CD4-positive, alpha-beta memory T cell (primary cell): Measurements from ENCODE around the gene NID2. TPM values are rescaled to one million over a fixed set of nuclear protein-coding genes. Genes with fewer than 3 reads are reported as not detected.

ENCODE experiments used
- CTCF ChIA-PET: fragments of 350-600 bp; sonication (Branson Sonifier 250); formaldehyde crosslinking; loops from one replicate; lab custom pipeline; 2021; ENCODE audit warnings: inconsistent platforms; ENCODE audit not compliant: partially characterized antibody; lab: Charles Lee
- POLR2A ChIA-PET: fragments of 350-600 bp; sonication (Branson Sonifier 250); formaldehyde crosslinking; loops from one replicate; lab custom pipeline; 2021; ENCODE audit not compliant: partially characterized antibody; lab: Charles Lee
- DNase-seq, 5 donors: peaks; one replicate each; pipeline versions ENCODE4 v3.0.0 to v3.0.0-alpha.2; 2020 to 2022; ENCODE audit warnings: mixed read lengths in 1 of 5
- H3K27ac ChIP-seq: one replicate; pipeline ENCODE4 v1.7.0; 2013; ENCODE audit warnings: low read depth, low read length
- H3K27me3 ChIP-seq: 2 replicates; pipeline ENCODE4 v1.7.0; 2013; ENCODE audit warnings: mild to moderate bottlenecking, low read length, moderate library complexity; ENCODE audit not compliant: insufficient read depth
- H3K36me3 ChIP-seq: 2 replicates; pipeline ENCODE4 v1.7.0; 2013; ENCODE audit warnings: mild to moderate bottlenecking, low read length, moderate library complexity; ENCODE audit not compliant: insufficient read depth
- H3K4me1 ChIP-seq: 2 replicates; pipeline ENCODE4 v1.7.0; 2013; ENCODE audit warnings: mild to moderate bottlenecking, low read length, moderate library complexity; ENCODE audit not compliant: insufficient read depth
- H3K4me3 ChIP-seq, 2 donors: one replicate each; pipeline ENCODE4 v1.7.0; 2013; ENCODE audit warnings: low read length in 2 of 2, mild to moderate bottlenecking in 1 of 2
- H3K9me3 ChIP-seq, 2 donors: one replicate each; pipeline ENCODE4 v1.7.0; 2013; ENCODE audit warnings: low read length in 2 of 2, control low read depth in 1 of 2; ENCODE audit not compliant: control insufficient read depth in 1 of 2
- H3K27ac Mint-ChIP-seq, 7 donors: one replicate each; pipeline ENCODE4 v1.8.0; 2020 to 2021; ENCODE audit warnings: mixed read lengths in 7 of 7, mild to moderate bottlenecking in 6 of 7, inconsistent platforms in 3 of 7, moderate library complexity in 3 of 7
- H3K27me3 Mint-ChIP-seq, 2 donors: one replicate each; pipeline ENCODE4 v1.8.0; 2020 to 2021; ENCODE audit warnings: mixed read lengths in 2 of 2
- H3K36me3 Mint-ChIP-seq, 2 donors: one replicate each; pipeline ENCODE4 v1.8.0; 2020 to 2021; ENCODE audit warnings: mixed read lengths in 2 of 2, inconsistent platforms in 1 of 2, mild to moderate bottlenecking in 1 of 2
- H3K4me1 Mint-ChIP-seq, 4 donors: one replicate each; pipeline ENCODE4 v1.8.0; 2020 to 2021; ENCODE audit warnings: mixed read lengths in 4 of 4, mild to moderate bottlenecking in 1 of 4
- H3K4me3 Mint-ChIP-seq, 8 donors: one replicate each; pipeline ENCODE4 v1.8.0; 2020 to 2021; ENCODE audit warnings: mixed read lengths in 8 of 8, mild to moderate bottlenecking in 7 of 8, moderate library complexity in 6 of 8, inconsistent platforms in 3 of 8
- H3K9me3 Mint-ChIP-seq, 8 donors: one replicate each; pipeline ENCODE4 v1.8.0; 2020 to 2021; ENCODE audit warnings: mixed read lengths in 8 of 8, mild to moderate bottlenecking in 5 of 8, inconsistent platforms in 3 of 8, moderate library complexity in 1 of 8
- intact Hi-C: fragments of 100-400 bp; cut with micrococcal nuclease; formaldehyde crosslinking; loops from one replicate; pipeline ENCODE4 v1.15.1; 2023
- polyA plus RNA-seq, 2 donors: library from polyadenylated mRNA; unstranded; fragments of 300-500 nt; fragmentation: Illumina TruSeq; gene quantifications; one replicate each; pipeline ENCODE4 v1.2.3, GENCODE V29; 2021
- total RNA-seq, 2 experiments: library from RNA; stranded (reverse); gene quantifications; one replicate each; pipeline ENCODE4 v1.2.3, GENCODE V29; 2021

NID2 gene
- total and polyA plus RNA-seq, 4 experiments from 2014 or later: 0.34 to 0.37 TPM; not detected in 2

GRCh38 chr14:52046376-52046917 is 22.4 kb downstream of the NID2 start:
- DNase-seq: no peak
- H3K27me3 Mint-ChIP-seq: peaks cover 0 to 3% of the 10 kb centered on the region in 2 donors
- H3K4me1 Mint-ChIP-seq: peaks cover 0 to 4% (median 1%) of the 10 kb centered on the region in 4 donors
- no peaks in the 10 kb centered on the region for H3K36me3 ChIP-seq
- no peak overlapping the region for H3K4me3 ChIP-seq
- ChIA-PET POLR2A (interaction anchor here (0.6 kb wide), 1 partner anchor 35 kb away, joined by 3 read pairs; no protein-coding TSS in a partner anchor), CTCF (interaction anchor here (1.6 to 2.2 kb wide), 2 partner anchors 9 to 430 kb away, joined by 3 to 7 read pairs; no protein-coding TSS in a partner anchor)
- no peaks in the 10 kb centered on the region for H3K9me3 ChIP-seq
- H3K4me3 Mint-ChIP-seq: no peak overlapping the region
- no peak overlapping the region for H3K27ac ChIP-seq
- no peaks in the 10 kb centered on the region for H3K36me3 Mint-ChIP-seq
- intact Hi-C loops: no loop called here
- H3K9me3 Mint-ChIP-seq: no peaks in the 10 kb centered on the region
- no peaks in the 10 kb centered on the region for H3K4me1 ChIP-seq
- peak overlapping the region in 1 of 7 donors; percentile 83 for H3K27ac Mint-ChIP-seq
- H3K27me3 ChIP-seq: no peaks in the 10 kb centered on the region

- H3K9me3 ChIP-seq: no peaks in the 10 kb centered on the region
- Mint-ChIP-seq H3K27me3 (peaks cover 0 to 3% of the 10 kb centered on the region in 2 donors), H3K27ac (no peak overlapping the region), H3K9me3 (no peaks in the 10 kb centered on the region), H3K4me1 (peaks cover 0 to 4% (median 1%) of the 10 kb centered on the region in 4 donors), H3K36me3 (no peaks in the 10 kb centered on the region), H3K4me3 (no peak overlapping the region)
- ChIA-PET CTCF (interaction anchor here (0.6 to 3.4 kb wide), 5 partner anchors 11 to 227 kb away, joined by 3 to 37 read pairs (median 7); no protein-coding TSS in a partner anchor), POLR2A (no interaction called here)
- H3K27me3 ChIP-seq: no peaks in the 10 kb centered on the region
- H3K4me3 ChIP-seq: no peak overlapping the region
- H3K27ac ChIP-seq: no peak overlapping the region
- no peak for DNase-seq
- no peaks in the 10 kb centered on the region for H3K36me3 ChIP-seq
- H3K4me1 ChIP-seq: no peaks in the 10 kb centered on the region
- intact Hi-C loops: no loop called here
Measured at GRCh38 chr14:52044791-52045522, 23.9 kb downstream of the NID2 start.

- H3K27ac ChIP-seq: no peak overlapping the region
- POLR2A ChIA-PET: no interaction called here
- peaks cover 0 to 3% of the 10 kb centered on the region in 2 donors for H3K27me3 Mint-ChIP-seq
- DNase-seq: peak in 4 of 5 donors; percentile 9 to 32 (median 22)
- CTCF ChIA-PET: interaction anchor here (0.7 to 3.4 kb wide), 14 partner anchors 9 to 359 kb away, joined by 3 to 37 read pairs (median 4); no protein-coding TSS in a partner anchor
- H3K36me3 Mint-ChIP-seq: no peaks in the 10 kb centered on the region
- intact Hi-C loops: loop anchor here (1.0 kb wide), 1 partner anchor 430 kb away; no protein-coding TSS in a partner anchor
- no peak overlapping the region for H3K4me3 ChIP-seq
- no peaks in the 10 kb centered on the region for H3K36me3 ChIP-seq
- H3K4me3 Mint-ChIP-seq: peak overlapping the region in 1 of 8 donors; percentile 2
- H3K27ac Mint-ChIP-seq: peak overlapping the region in 1 of 7 donors; percentile 57
- peaks cover 0 to 4% (median 1%) of the 10 kb centered on the region in 4 donors for H3K4me1 Mint-ChIP-seq
- no peaks in the 10 kb centered on the region for H3K27me3 ChIP-seq
- no peaks in the 10 kb centered on the region for H3K9me3 ChIP-seq
- no peaks in the 10 kb centered on the region for H3K9me3 Mint-ChIP-seq
- no peaks in the 10 kb centered on the region for H3K4me1 ChIP-seq
Measured at GRCh38 chr14:52043690-52044089, 25.2 kb downstream of the NID2 start.

GRCh38 chr14:52042371-52043289 is 26.2 kb downstream of the NID2 start:
- intact Hi-C loops: loop anchor here (1.0 kb wide), 1 partner anchor 431 kb away; no protein-coding TSS in a partner anchor

GRCh38 chr14:52040598-52040997 is 28.3 kb downstream of the NID2 start:
- DNase-seq: no peak
- H3K27ac Mint-ChIP-seq: no peak overlapping the region
- no peak overlapping the region for H3K27ac ChIP-seq
- intact Hi-C loops: no loop called here
- no peak overlapping the region for H3K4me3 Mint-ChIP-seq
- H3K4me1 ChIP-seq: no peaks in the 10 kb centered on the region
- H3K36me3 ChIP-seq: no peaks in the 10 kb centered on the region
- H3K9me3 ChIP-seq: no peaks in the 10 kb centered on the region
- H3K36me3 Mint-ChIP-seq: peaks cover 0 to 4% of the 10 kb centered on the region in 2 donors
- no peak overlapping the region for H3K4me3 ChIP-seq
- CTCF ChIA-PET: interaction anchor here (1.1 to 1.4 kb wide), 2 partner anchors 11 to 12 kb away, joined by 3 to 4 read pairs; no protein-coding TSS in a partner anchor
- peaks cover 0 to 4% (median 1%) of the 10 kb centered on the region in 4 donors for H3K4me1 Mint-ChIP-seq
- H3K9me3 Mint-ChIP-seq: peaks cover 0 to 11% (median 3%) of the 10 kb centered on the region in 8 donors
- POLR2A ChIA-PET: no interaction called here
- peaks cover 0 to 5% of the 10 kb centered on the region in 2 donors for H3K27me3 Mint-ChIP-seq
- no peaks in the 10 kb centered on the region for H3K27me3 ChIP-seq

More at GRCh38 chr14:52042371-52043289, 26.2 kb downstream of the NID2 start:
- POLR2A ChIA-PET: no interaction called here
- CTCF ChIA-PET: interaction anchor here (0.7 to 3.4 kb wide), 9 partner anchors 8 to 360 kb away, joined by 3 to 37 read pairs (median 3); no protein-coding TSS in a partner anchor
- Histone ChIP-seq H3K36me3 (no peaks in the 10 kb centered on the region), H3K27me3 (no peaks in the 10 kb centered on the region), H3K9me3 (no peaks in the 10 kb centered on the region), H3K4me3 (no peak overlapping the region), H3K27ac (no peak overlapping the region), H3K4me1 (no peaks in the 10 kb centered on the region)
- Mint-ChIP-seq H3K4me1 (peaks cover 0 to 4% (median 1%) of the 10 kb centered on the region in 4 donors), H3K36me3 (no peaks in the 10 kb centered on the region), H3K4me3 (no peak overlapping the region), H3K27me3 (peaks cover 0 to 3% of the 10 kb centered on the region in 2 donors), H3K27ac (no peak overlapping the region), H3K9me3 (no peaks in the 10 kb centered on the region)
- DNase-seq: no peak

- peaks cover 0 to 4% of the 10 kb centered on the region in 2 donors for H3K36me3 Mint-ChIP-seq
- POLR2A ChIA-PET: no interaction called here
- Histone ChIP-seq H3K36me3 (no peaks in the 10 kb centered on the region), H3K27me3 (no peaks in the 10 kb centered on the region), H3K4me3 (no peak overlapping the region), H3K27ac (no peak overlapping the region), H3K4me1 (no peaks in the 10 kb centered on the region), H3K9me3 (no peaks in the 10 kb centered on the region)
- H3K27ac Mint-ChIP-seq: no peak overlapping the region
- H3K4me1 Mint-ChIP-seq: peaks cover 0 to 4% (median 1%) of the 10 kb centered on the region in 4 donors
- DNase-seq: no peak
- peaks cover 1 to 7% of the 10 kb centered on the region in 2 donors for H3K27me3 Mint-ChIP-seq
- H3K4me3 Mint-ChIP-seq: no peak overlapping the region
- peaks cover 0 to 11% (median 3%) of the 10 kb centered on the region in 8 donors for H3K9me3 Mint-ChIP-seq
- intact Hi-C loops: no loop called here
- CTCF ChIA-PET: no interaction called here
Measured at GRCh38 chr14:52039124-52039815, 29.6 kb downstream of the NID2 start.
